HepG2 (cell line): Measurements from ENCODE around the gene ZIK1. TPM values are rescaled to one million over a fixed set of nuclear protein-coding genes. Genes with fewer than 3 reads are reported as not detected.

Experiments
- FOXA1 ChIP-seq, 2 experiments: fragments of 450-650 bp in 1 of 2; sonication (generic) in 1 of 2; formaldehyde crosslinking in 1 of 2; IDR thresholded peaks; 2 replicates each; pipeline versions ENCODE4 v1.4.0 to v1.6.1; 2016 to 2020; ENCODE audit warnings: missing genetic modification reagents in 1 of 2
- GPBP1L1 ChIP-seq: sonication (generic); formaldehyde crosslinking; IDR thresholded peaks from 2 replicates; pipeline ENCODE4 v1.5.0; 2020; ENCODE audit warnings: mild to moderate bottlenecking, missing genetic modification reagents
- MAFG ChIP-seq: sonication (generic); formaldehyde crosslinking; IDR thresholded peaks from 2 replicates; pipeline ENCODE4 v1.5.1; 2020; ENCODE audit warnings: mild to moderate bottlenecking, missing genetic modification reagents
- RXRB ChIP-seq: IDR thresholded peaks from 2 replicates; pipeline ENCODE4 v1.6.1; 2016; ENCODE audit warnings: borderline replicate concordance, missing genetic modification reagents, missing compliant biosample characterization
- SRSF1 ChIP-seq: fragments of 200-400 bp; formaldehyde crosslinking; optimal IDR thresholded peaks from 2 replicates; pipeline ENCODE3; 2017; ENCODE audit warnings: mild to moderate bottlenecking, low read depth, low read length, moderate library complexity
- ZNF207 ChIP-seq: fragments of 450-650 bp; IDR thresholded peaks from 2 replicates; pipeline ENCODE4 v1.6.1; 2016; ENCODE audit warnings: antibody characterized with exemption, borderline replicate concordance
- ZNF350 ChIP-seq: sonication (generic); formaldehyde crosslinking; IDR thresholded peaks from 2 replicates; pipeline ENCODE4 v1.4.0; 2020; ENCODE audit warnings: mild to moderate bottlenecking, low read depth, missing genetic modification reagents, borderline replicate concordance
- ZSCAN12 ChIP-seq: sonication (generic); formaldehyde crosslinking; IDR thresholded peaks from 2 replicates; pipeline ENCODE4 v1.9.0; 2021; ENCODE audit warnings: mild to moderate bottlenecking, missing genetic modification reagents
- ZZZ3 ChIP-seq: sonication (generic); formaldehyde crosslinking; IDR thresholded peaks from 2 replicates; pipeline ENCODE4 v1.4.0; 2020; ENCODE audit warnings: missing genetic modification reagents, mild to moderate bottlenecking, borderline replicate concordance
- polyA plus RNA-seq, 8 experiments: library from polyadenylated mRNA; depleted of rRNA in 3 of 8; stranded (reverse) in 7 of 8; unstranded in 1 of 8; fragments of >200 nt; fragmentation: Illumina TruSeq in 4 of 8; extraction: Trizol in 4 of 8; gene quantifications; 2 replicates each; pipeline versions ENCODE4 v1.2.1 to v1.2.3, GENCODE V29; 2011 to 2016; ENCODE audit warnings: low read depth in 4 of 8, missing spikeins in 1 of 8, mixed read lengths in 1 of 8; ENCODE audit not compliant: insufficient read depth in 1 of 8
- total RNA-seq, 5 experiments: library from RNA; depleted of rRNA; stranded (reverse); fragments of >200 nt; fragmentation: Illumina TruSeq; extraction: Trizol; gene quantifications; 2 replicates each; pipeline ENCODE4 v1.2.3, GENCODE V29; 2016; ENCODE audit warnings: low read depth in 1 of 5
- TF ChIP-seq, protein P1 (sequence below): sonication (generic); formaldehyde crosslinking; IDR thresholded peaks from 2 replicates; pipeline ENCODE4 v1.4.0; 2020; ENCODE audit warnings: low read depth, missing genetic modification reagents
- TF ChIP-seq, protein P2 (sequence below): IDR thresholded peaks from 2 replicates; pipeline ENCODE4 v1.6.1; 2018; ENCODE audit warnings: missing genetic modification reagents
- TF ChIP-seq, protein P3 (sequence below): sonication (generic); formaldehyde crosslinking; IDR thresholded peaks from 2 replicates; pipeline ENCODE4 v1.4.0; 2020; ENCODE audit warnings: missing genetic modification reagents

ZIK1 gene
- total and polyA plus RNA-seq, 2 of the 13 experiments (the other 11 are each of a cell fraction or from before 2014, with no cell fraction given) = 2.1 to 7.2 TPM

GRCh38 chr19:57632987-57633831 is 49.3 kb downstream of the ZIK1 start, which contains the start of gene ZNF211 (continued):
- TF ChIP-seq RXRB (CRISPR knock-in tag) = peak; percentile 46; the same call in 1 of the 2 replicates
- TF ChIP-seq, protein P1, sequence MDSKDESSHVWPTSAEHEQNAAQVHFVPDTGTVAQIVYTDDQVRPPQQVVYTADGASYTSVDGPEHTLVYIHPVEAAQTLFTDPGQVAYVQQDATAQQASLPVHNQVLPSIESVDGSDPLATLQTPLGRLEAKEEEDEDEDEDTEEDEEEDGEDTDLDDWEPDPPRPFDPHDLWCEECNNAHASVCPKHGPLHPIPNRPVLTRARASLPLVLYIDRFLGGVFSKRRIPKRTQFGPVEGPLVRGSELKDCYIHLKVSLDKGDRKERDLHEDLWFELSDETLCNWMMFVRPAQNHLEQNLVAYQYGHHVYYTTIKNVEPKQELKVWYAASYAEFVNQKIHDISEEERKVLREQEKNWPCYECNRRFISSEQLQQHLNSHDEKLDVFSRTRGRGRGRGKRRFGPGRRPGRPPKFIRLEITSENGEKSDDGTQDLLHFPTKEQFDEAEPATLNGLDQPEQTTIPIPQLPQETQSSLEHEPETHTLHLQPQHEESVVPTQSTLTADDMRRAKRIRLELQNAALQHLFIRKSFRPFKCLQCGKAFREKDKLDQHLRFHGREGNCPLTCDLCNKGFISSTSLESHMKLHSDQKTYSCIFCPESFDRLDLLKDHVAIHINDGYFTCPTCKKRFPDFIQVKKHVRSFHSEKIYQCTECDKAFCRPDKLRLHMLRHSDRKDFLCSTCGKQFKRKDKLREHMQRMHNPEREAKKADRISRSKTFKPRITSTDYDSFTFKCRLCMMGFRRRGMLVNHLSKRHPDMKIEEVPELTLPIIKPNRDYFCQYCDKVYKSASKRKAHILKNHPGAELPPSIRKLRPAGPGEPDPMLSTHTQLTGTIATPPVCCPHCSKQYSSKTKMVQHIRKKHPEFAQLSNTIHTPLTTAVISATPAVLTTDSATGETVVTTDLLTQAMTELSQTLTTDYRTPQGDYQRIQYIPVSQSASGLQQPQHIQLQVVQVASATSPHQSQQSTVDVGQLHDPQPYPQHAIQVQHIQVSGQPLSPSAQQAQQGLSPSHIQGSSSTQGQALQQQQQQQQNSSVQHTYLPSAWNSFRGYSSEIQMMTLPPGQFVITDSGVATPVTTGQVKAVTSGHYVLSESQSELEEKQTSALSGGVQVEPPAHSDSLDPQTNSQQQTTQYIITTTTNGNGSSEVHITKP (CRISPR knock-in tag) = 0 out of 2 replicates have a peak, but pooled peaks have one; percentile 46
- no peak for TF ChIP-seq FOXA1 (IDR thresholded peaks at IDR 0.05)
- TF ChIP-seq FOXA1 (CRISPR knock-in tag; IDR thresholded peaks at IDR 0.05) = 0 out of 2 replicates have a peak, but pooled peaks have one; percentile 15
- peak; percentile 52 for TF ChIP-seq SRSF1
- no peak for TF ChIP-seq ZNF207
- TF ChIP-seq ZZZ3 (CRISPR knock-in tag) = no peak
- TF ChIP-seq, protein P2, sequence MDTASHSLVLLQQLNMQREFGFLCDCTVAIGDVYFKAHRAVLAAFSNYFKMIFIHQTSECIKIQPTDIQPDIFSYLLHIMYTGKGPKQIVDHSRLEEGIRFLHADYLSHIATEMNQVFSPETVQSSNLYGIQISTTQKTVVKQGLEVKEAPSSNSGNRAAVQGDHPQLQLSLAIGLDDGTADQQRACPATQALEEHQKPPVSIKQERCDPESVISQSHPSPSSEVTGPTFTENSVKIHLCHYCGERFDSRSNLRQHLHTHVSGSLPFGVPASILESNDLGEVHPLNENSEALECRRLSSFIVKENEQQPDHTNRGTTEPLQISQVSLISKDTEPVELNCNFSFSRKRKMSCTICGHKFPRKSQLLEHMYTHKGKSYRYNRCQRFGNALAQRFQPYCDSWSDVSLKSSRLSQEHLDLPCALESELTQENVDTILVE (CRISPR knock-in tag) = 0 out of 2 replicates have a peak, but pooled peaks have one; percentile 41
- TF ChIP-seq, protein P3, sequence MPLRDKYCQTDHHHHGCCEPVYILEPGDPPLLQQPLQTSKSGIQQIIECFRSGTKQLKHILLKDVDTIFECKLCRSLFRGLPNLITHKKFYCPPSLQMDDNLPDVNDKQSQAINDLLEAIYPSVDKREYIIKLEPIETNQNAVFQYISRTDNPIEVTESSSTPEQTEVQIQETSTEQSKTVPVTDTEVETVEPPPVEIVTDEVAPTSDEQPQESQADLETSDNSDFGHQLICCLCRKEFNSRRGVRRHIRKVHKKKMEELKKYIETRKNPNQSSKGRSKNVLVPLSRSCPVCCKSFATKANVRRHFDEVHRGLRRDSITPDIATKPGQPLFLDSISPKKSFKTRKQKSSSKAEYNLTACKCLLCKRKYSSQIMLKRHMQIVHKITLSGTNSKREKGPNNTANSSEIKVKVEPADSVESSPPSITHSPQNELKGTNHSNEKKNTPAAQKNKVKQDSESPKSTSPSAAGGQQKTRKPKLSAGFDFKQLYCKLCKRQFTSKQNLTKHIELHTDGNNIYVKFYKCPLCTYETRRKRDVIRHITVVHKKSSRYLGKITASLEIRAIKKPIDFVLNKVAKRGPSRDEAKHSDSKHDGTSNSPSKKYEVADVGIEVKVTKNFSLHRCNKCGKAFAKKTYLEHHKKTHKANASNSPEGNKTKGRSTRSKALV (CRISPR knock-in tag) = no peak
- TF ChIP-seq MAFG (CRISPR knock-in tag) = no peak
- peak; percentile 63; the same call in 1 of the 2 replicates for TF ChIP-seq ZNF350 (CRISPR knock-in tag)
- no peak for TF ChIP-seq GPBP1L1 (CRISPR knock-in tag)
- no peak for TF ChIP-seq ZSCAN12
